ENCODE results near the gene ACVR1B. TPM values are rescaled to one million over a fixed set of nuclear protein-coding genes. Genes with fewer than 3 reads are reported as not detected.

Gene ACVR1B
- polyA plus RNA-seq, 4 donors: 11.6 to 75.8 (median 21.4) TPM

- DNase-seq (peak; percentile 70 to 75), FAIRE-seq (no peak)
- Histone ChIP-seq H3K27me3 (ENCODE audit: control insufficient read depth in 3 of 3, insufficient read depth in 3 of 3, low read length in 3 of 3) (no peaks in the 10 kb centered on the region), H3K27ac (ENCODE audit: low read depth in 1 of 3, low read length in 2 of 3) (peak overlapping the region in 1 of 3 donors; percentile 36), H3K36me3 (ENCODE audit: control insufficient read depth in 3 of 3, insufficient read depth in 2 of 3, low read depth in 1 of 3, low read length in 3 of 3) (no peaks in the 10 kb centered on the region), H3K9me3 (ENCODE audit: control insufficient read depth in 2 of 2, insufficient read depth in 1 of 2, low read depth in 1 of 2, low read length in 1 of 2) (no peaks in the 10 kb centered on the region), H3K4me3 (ENCODE audit: low read depth in 1 of 3, low read length in 3 of 3) (no peak overlapping the region), H3K4me1 (ENCODE audit: control insufficient read depth in 3 of 3, insufficient read depth in 2 of 3, low read depth in 1 of 3, low read length in 2 of 3) (peaks cover 0 to 17% (median 1%) of the 10 kb centered on the region in 3 donors)
- WGBS, 3 donors: 11 to 52% (median 34%) methylated on average over 5 of the region's 5 CpGs
Measured at GRCh38 chr12:51932218-51933076, 19.1 kb upstream of the ACVR1B start.

- no peak for FAIRE-seq
- WGBS, 3 donors: 86 to 93% (median 91%) methylated on average over 4 of the region's 4 CpGs
- no peaks in the 10 kb centered on the region for H3K9me3 ChIP-seq (ENCODE audit: control insufficient read depth in 2 of 2, insufficient read depth in 1 of 2, low read depth in 1 of 2, low read length in 1 of 2)
- peaks cover 0 to 17% (median 1%) of the 10 kb centered on the region in 3 donors for H3K4me1 ChIP-seq (ENCODE audit: control insufficient read depth in 3 of 3, insufficient read depth in 2 of 3, low read depth in 1 of 3, low read length in 2 of 3)
- no peaks in the 10 kb centered on the region for H3K36me3 ChIP-seq (ENCODE audit: control insufficient read depth in 3 of 3, insufficient read depth in 2 of 3, low read depth in 1 of 3, low read length in 3 of 3)
- DNase-seq: no peak
- no peak overlapping the region for H3K4me3 ChIP-seq (ENCODE audit: low read depth in 1 of 3, low read length in 3 of 3)
- H3K27ac ChIP-seq (ENCODE audit: low read depth in 1 of 3, low read length in 2 of 3): no peak overlapping the region
- no peaks in the 10 kb centered on the region for H3K27me3 ChIP-seq (ENCODE audit: control insufficient read depth in 3 of 3, insufficient read depth in 3 of 3, low read length in 3 of 3)
Measured at GRCh38 chr12:51934080-51934479, 17.4 kb upstream of the ACVR1B start.

GRCh38 chr12:51937926-51938325, 13.6 kb upstream of the ACVR1B start:
- peaks cover 0 to 20% (median 3%) of the 10 kb centered on the region in 3 donors for H3K4me1 ChIP-seq (ENCODE audit: control insufficient read depth in 3 of 3, insufficient read depth in 2 of 3, low read depth in 1 of 3, low read length in 2 of 3)
- no peak overlapping the region for H3K27ac ChIP-seq (ENCODE audit: low read depth in 1 of 3, low read length in 2 of 3)
- FAIRE-seq: no peak
- DNase-seq: no peak
- no peaks in the 10 kb centered on the region for H3K36me3 ChIP-seq (ENCODE audit: control insufficient read depth in 3 of 3, insufficient read depth in 2 of 3, low read depth in 1 of 3, low read length in 3 of 3)
- no peaks in the 10 kb centered on the region for H3K27me3 ChIP-seq (ENCODE audit: control insufficient read depth in 3 of 3, insufficient read depth in 3 of 3, low read length in 3 of 3)
- 68 to 82% (median 77%) methylated on average over 2 of the region's 2 CpGs for WGBS, 3 donors
- no peaks in the 10 kb centered on the region for H3K9me3 ChIP-seq (ENCODE audit: control insufficient read depth in 2 of 2, insufficient read depth in 1 of 2, low read depth in 1 of 2, low read length in 1 of 2)
- H3K4me3 ChIP-seq (ENCODE audit: low read depth in 1 of 3, low read length in 3 of 3): no peak overlapping the region

GRCh38 chr12:51938726-51939125, 12.8 kb upstream of the ACVR1B start:
- no peaks in the 10 kb centered on the region for H3K27me3 ChIP-seq (ENCODE audit: control insufficient read depth in 3 of 3, insufficient read depth in 3 of 3, low read length in 3 of 3)
- H3K4me1 ChIP-seq (ENCODE audit: control insufficient read depth in 3 of 3, insufficient read depth in 2 of 3, low read depth in 1 of 3, low read length in 2 of 3): peaks cover 0 to 16% (median 3%) of the 10 kb centered on the region in 3 donors
- 54 to 71% (median 65%) methylated on average over 6 of the region's 6 CpGs for WGBS, 3 donors
- H3K27ac ChIP-seq (ENCODE audit: low read depth in 1 of 3, low read length in 2 of 3): no peak overlapping the region
- no peaks in the 10 kb centered on the region for H3K9me3 ChIP-seq (ENCODE audit: control insufficient read depth in 2 of 2, insufficient read depth in 1 of 2, low read depth in 1 of 2, low read length in 1 of 2)
- DNase-seq (peak in 1 of 2 donors; percentile 40), FAIRE-seq (no peak)
- no peak overlapping the region for H3K4me3 ChIP-seq (ENCODE audit: low read depth in 1 of 3, low read length in 3 of 3)
- H3K36me3 ChIP-seq (ENCODE audit: control insufficient read depth in 3 of 3, insufficient read depth in 2 of 3, low read depth in 1 of 3, low read length in 3 of 3): no peaks in the 10 kb centered on the region

- Histone ChIP-seq H3K27me3 (ENCODE audit: control insufficient read depth in 3 of 3, insufficient read depth in 3 of 3, low read length in 3 of 3) (no peaks in the 10 kb centered on the region), H3K36me3 (ENCODE audit: control insufficient read depth in 3 of 3, insufficient read depth in 2 of 3, low read depth in 1 of 3, low read length in 3 of 3) (no peaks in the 10 kb centered on the region), H3K4me1 (ENCODE audit: control insufficient read depth in 3 of 3, insufficient read depth in 2 of 3, low read depth in 1 of 3, low read length in 2 of 3) (peaks cover 0 to 16% (median 2%) of the 10 kb centered on the region in 3 donors), H3K9me3 (ENCODE audit: control insufficient read depth in 2 of 2, insufficient read depth in 1 of 2, low read depth in 1 of 2, low read length in 1 of 2) (peaks cover 0 to 7% of the 10 kb centered on the region in 2 donors), H3K27ac (ENCODE audit: low read depth in 1 of 3, low read length in 2 of 3) (peak overlapping the region in 1 of 3 donors; percentile 5), H3K4me3 (ENCODE audit: low read depth in 1 of 3, low read length in 3 of 3) (no peak overlapping the region)
- no peak for FAIRE-seq
- DNase-seq: peak in 1 of 2 donors; percentile 35
- 23 to 48% (median 28%) methylated on average over 14 to 15 of the region's 15 CpGs for WGBS, 3 donors
Measured at GRCh38 chr12:51941011-51941581, 10.4 kb upstream of the ACVR1B start.

- no peak overlapping the region for H3K27ac ChIP-seq (ENCODE audit: low read depth in 1 of 3, low read length in 2 of 3)
- DNase-seq (peak; percentile 47 to 73), FAIRE-seq (no peak)
- H3K9me3 ChIP-seq (ENCODE audit: control insufficient read depth in 2 of 2, insufficient read depth in 1 of 2, low read depth in 1 of 2, low read length in 1 of 2): peaks cover 0 to 7% of the 10 kb centered on the region in 2 donors
- H3K36me3 ChIP-seq (ENCODE audit: control insufficient read depth in 3 of 3, insufficient read depth in 2 of 3, low read depth in 1 of 3, low read length in 3 of 3): no peaks in the 10 kb centered on the region
- H3K27me3 ChIP-seq (ENCODE audit: control insufficient read depth in 3 of 3, insufficient read depth in 3 of 3, low read length in 3 of 3): no peaks in the 10 kb centered on the region
- H3K4me1 ChIP-seq (ENCODE audit: control insufficient read depth in 3 of 3, insufficient read depth in 2 of 3, low read depth in 1 of 3, low read length in 2 of 3): peaks cover 0 to 16% (median 2%) of the 10 kb centered on the region in 3 donors
- H3K4me3 ChIP-seq (ENCODE audit: low read depth in 1 of 3, low read length in 3 of 3): no peak overlapping the region
- WGBS, 3 donors: 26 to 28% (median 27%) methylated on average over 4 of the region's 4 CpGs
Measured at GRCh38 chr12:51941604-51942003, 9.9 kb upstream of the ACVR1B start.

GRCh38 chr12:51942056-51942455, 9.4 kb upstream of the ACVR1B start:
- H3K9me3 ChIP-seq (ENCODE audit: control insufficient read depth in 2 of 2, insufficient read depth in 1 of 2, low read depth in 1 of 2, low read length in 1 of 2): peaks cover 0 to 7% of the 10 kb centered on the region in 2 donors
- H3K4me1 ChIP-seq (ENCODE audit: control insufficient read depth in 3 of 3, insufficient read depth in 2 of 3, low read depth in 1 of 3, low read length in 2 of 3): peaks cover 0 to 16% (median 2%) of the 10 kb centered on the region in 3 donors
- no peaks in the 10 kb centered on the region for H3K36me3 ChIP-seq (ENCODE audit: control insufficient read depth in 3 of 3, insufficient read depth in 2 of 3, low read depth in 1 of 3, low read length in 3 of 3)
- FAIRE-seq: no peak
- no peak overlapping the region for H3K27ac ChIP-seq (ENCODE audit: low read depth in 1 of 3, low read length in 2 of 3)
- 82 to 89% (median 87%) methylated on average over 7 of the region's 7 CpGs for whole genome bisulfite sequencing, 3 donors
- DNase-seq: no peak
- H3K27me3 ChIP-seq (ENCODE audit: control insufficient read depth in 3 of 3, insufficient read depth in 3 of 3, low read length in 3 of 3): no peaks in the 10 kb centered on the region
- no peak overlapping the region for H3K4me3 ChIP-seq (ENCODE audit: low read depth in 1 of 3, low read length in 3 of 3)

- Histone ChIP-seq H3K36me3 (ENCODE audit: control insufficient read depth in 3 of 3, insufficient read depth in 2 of 3, low read depth in 1 of 3, low read length in 3 of 3) (no peaks in the 10 kb centered on the region), H3K27ac (ENCODE audit: low read depth in 1 of 3, low read length in 2 of 3) (no peak overlapping the region), H3K9me3 (ENCODE audit: control insufficient read depth in 2 of 2, insufficient read depth in 1 of 2, low read depth in 1 of 2, low read length in 1 of 2) (peaks cover 0 to 7% of the 10 kb centered on the region in 2 donors), H3K27me3 (ENCODE audit: control insufficient read depth in 3 of 3, insufficient read depth in 3 of 3, low read length in 3 of 3) (no peaks in the 10 kb centered on the region), H3K4me1 (ENCODE audit: control insufficient read depth in 3 of 3, insufficient read depth in 2 of 3, low read depth in 1 of 3, low read length in 2 of 3) (peaks cover 0 to 18% (median 2%) of the 10 kb centered on the region in 3 donors), H3K4me3 (ENCODE audit: low read depth in 1 of 3, low read length in 3 of 3) (no peak overlapping the region)
- 82 to 90% (median 87%) methylated on average over 6 of the region's 6 CpGs for WGBS, 3 donors
- DNase-seq (no peak), FAIRE-seq (no peak)
Measured at GRCh38 chr12:51942501-51943000, 8.9 kb upstream of the ACVR1B start.

All from small intestine (tissue), 7 donors.